Measurements from ENCODE around the gene HRH1.
"Not testable (repeated sequence)": the region's sequence is repeated elsewhere in the genome, so short reads cannot be mapped to it uniquely, and the experiment has no call there.

Gene HRH1

DNA sequence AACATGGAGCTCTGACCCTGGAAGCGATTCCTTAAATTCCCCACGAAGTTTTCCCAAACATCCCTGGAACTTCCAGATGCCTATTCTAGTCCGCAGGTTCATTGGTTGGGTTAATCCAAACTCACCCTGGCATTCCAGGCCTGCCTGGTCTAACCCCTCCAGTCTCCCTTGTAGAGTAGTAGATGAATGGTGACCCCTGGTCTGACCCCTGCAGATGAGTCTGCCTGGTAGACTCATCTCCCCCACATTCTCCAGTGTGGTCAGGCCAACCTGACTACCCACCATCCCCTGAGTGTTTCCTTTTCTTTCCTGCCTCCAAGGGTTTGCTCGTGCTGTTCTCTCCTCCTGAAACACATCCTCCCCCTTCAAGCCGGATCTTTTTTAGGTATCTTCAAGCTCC is 10.8 kb upstream of the HRH1 start:
- DNase-seq = no peak

DNA sequence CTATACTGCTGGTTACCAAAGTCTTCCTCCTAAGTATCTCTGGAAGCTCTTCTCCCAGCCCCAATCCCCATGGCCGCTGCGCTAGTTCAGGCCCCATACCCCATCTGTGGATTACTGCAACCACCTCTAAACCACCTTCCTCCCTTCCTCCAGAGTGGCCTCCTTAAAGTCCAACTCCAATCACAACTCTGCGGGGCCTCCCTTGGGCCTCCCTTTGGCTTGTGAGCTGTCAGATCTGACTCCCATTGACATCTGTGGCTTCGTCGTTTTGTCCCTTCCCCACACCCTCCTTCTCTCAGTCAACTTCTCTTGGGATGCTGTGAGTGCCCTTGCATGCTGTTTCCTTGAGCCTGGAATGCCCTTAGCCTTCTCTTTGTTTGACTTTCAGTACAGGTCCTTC is 9.3 kb upstream of the HRH1 start:
- no peak for DNase-seq

DNA sequence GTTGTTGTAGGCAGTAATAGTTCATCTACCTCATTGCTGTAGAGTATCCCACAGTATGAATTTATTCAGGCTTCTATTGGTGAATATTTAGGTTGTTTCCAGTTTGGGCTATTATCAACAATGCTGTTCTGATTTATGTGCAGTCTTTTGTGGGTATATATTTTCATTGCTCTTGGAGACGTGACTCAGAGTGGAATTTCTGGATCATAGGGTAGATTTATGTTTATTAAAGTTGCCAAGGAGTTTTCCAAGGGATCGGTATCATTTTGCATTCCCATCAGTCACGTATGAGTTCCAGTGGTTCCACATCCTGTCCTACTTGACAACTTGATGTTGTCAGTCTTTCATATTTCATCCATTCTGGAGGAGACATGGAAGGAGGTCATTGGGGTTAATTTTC is 8.4 kb upstream of the HRH1 start:
- no peak for DNase-seq

GRCh38 chr3:11146773-11147660 is 7.3 kb upstream of the HRH1 start:
- DNase-seq = no peak

DNA sequence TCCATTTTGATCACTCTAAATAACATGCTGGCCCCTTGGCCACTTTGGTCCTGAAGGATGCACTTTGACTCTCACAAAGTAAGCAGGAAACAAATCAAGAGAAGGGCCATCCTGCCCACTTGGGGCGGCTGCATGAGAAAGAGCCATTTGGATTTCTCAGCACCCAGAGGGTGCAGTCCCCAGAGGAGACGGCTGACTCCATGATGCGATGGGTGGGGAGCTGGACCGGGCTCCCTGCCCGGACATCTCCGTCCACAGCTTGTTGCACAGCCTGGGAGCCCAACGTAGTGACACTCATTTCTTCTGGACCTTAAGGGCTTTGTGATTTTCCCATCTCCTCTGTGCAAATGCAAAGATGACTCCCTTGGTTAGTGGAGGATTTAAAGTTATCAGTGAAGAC is 4.0 kb upstream of the HRH1 start:
- DNase-seq = no peak

GRCh38 chr3:11152301-11152700 is 2.0 kb upstream of the HRH1 start:
- no peak for DNase-seq

- no peak for DNase-seq
Observed at GRCh38 chr3:11154953-11155325, 646 bp downstream of the HRH1 start.

DNA sequence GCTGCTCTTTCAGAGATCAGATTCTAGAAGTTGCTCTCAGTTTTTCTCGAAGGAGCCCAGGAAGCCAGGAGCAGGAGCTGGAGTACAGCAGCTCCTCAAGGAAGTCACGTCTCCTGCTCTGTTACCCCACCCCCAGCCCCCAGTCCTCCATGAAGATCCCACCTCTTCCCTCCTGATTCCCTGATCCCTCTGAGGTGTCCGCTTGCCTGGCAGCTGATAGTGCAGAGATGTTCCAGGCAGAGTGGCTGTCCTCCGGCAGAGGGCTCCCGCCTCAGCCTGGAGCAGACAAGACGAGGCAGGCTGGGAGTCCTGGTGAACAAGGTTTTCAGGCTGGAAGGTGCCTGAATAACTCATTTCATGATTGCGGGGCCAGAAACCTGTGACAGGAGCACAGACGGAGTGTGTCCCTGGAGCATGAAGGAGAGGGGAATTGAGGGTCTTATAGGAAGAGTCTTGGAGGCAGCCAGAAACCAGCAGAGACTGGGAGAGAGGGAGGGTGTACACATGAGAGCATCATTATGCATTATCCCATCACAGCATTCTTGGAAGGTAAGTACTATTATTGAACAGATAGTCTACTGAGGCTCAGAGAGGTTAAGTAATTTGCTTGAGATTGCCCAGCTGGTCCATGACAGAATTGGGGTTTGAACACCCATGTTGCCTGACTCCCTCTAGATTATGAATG is 1.2 kb downstream of the HRH1 start:
- no peak for DNase-seq

DNA sequence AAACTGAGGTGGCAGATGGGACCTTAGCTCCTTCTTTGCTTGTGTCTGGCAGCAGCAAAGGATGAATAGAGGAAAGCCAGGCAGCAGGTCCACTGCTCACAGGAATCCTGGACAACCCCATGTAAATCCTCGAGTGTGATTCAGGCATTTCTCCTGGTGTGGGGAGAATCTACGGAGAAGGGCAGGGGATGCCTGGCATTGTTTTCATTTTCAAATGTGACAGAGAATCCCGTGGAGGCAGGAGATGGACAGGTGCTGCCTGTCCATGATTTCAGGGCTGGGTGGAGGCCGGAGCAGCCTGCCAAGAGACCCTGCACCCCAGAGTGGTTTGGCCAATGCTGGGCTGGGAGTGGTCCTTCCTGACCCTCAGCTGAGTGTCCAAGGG is 1.7 kb downstream of the HRH1 start:
- no peak for DNase-seq

- DNase-seq = no peak
Observed at GRCh38 chr3:11157421-11157820, 3.1 kb downstream of the HRH1 start.

DNA sequence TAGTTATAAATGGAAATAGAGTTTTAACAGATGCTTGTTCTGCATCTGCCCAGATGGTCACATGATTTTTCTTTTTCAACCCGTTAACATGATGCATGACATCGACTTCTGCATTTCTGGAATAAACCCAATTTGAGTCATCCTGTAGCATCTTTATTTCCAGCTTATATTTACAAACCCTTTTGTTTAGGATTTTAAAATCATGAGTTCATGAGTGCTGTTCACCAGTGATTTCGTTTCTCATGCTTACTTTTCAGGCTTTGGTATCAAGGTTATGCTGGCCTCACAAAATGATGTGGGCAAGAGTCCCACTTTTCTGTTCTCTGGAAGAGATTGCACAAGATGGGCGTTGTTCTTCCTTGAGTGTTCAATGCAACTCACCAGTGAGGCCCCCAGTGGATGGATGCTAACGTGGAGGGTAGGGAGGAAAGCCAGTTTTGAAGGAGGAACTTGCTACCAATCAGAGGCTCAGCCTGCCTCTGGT is 5.2 kb downstream of the HRH1 start:
- DNase-seq = no peak

DNA sequence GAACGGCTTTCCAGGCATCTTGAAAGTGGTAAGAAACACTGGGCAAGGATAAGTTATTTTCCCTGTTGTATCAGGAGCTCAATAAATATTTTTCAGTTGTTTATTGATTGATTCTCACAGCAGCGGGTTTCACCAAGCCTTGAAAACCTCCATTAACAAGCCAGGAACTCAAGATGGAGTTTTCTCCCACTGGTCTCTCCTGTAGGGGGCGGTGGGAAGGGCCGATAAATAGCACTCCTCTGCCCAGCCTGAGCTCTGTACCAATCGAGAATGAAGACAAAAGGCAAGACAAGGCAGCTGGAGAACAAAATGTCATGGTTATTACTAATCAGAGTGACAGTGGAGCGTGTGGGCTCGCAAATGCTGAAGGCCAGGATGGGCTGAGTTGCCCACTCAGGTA is 7.4 kb downstream of the HRH1 start:
- no peak for DNase-seq

DNA sequence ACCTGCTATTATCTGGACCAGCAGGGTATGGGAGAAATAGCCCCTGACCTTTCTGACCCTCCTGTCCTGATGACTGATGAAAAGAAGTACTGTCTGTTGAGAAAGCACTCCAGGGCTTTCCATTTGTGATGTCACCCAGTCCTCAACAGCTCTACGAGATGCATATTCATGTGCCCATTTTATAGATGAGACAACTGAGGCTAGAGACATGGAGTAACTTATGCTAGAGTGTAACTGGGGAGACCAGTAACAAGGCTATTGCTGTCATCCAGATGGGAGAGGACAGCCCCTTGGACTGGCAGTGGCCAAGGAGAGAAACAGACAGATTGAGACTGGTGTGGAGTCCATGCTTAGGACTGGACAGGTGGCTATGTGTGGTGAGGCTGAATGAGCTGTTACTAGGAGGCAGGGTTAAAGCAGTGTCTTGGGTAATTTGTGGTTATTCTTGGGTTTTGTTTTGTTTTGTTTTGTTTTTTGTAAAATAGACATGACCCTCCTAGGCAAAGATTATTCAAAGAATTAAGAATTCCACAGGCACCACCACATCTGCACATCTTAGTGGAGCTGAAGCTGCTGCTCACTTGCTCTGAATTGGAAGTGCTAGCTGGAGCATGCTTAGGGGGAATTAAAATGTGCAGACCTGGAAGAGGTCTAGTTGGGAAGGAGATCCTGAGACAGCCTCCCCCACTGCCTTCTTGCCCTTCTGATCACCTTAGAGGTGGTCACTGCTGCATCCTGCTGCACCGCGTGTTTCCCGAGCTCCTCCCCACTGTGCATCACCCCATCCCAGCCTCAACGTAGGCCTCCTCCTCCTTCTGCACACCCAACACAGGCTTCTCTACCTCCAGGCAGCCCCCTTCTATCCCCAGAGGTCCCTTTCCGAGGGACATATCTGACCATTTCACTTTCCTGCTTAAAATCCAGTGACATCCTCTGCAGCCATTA is 8.4 kb downstream of the HRH1 start:
- no peak for DNase-seq

DNA sequence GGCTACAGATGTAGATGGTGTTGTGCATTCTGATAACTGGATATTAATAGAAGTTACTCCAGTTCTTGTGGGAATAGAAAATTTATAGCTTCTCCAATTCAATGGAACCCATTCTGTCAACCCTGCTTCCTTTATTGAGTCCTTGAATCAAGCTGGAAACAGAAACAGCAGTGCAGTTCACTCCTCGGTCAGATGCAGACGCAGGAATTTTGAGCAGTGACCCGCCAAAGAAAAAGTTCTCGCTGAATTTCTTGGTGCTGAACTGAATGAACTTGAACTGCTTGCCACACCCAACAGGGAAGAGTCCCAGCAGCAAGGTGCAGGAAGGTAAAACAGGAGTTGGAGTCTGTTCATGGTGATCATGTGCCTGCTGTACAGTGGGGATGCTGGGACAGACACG is 10.3 kb downstream of the HRH1 start:
- DNase-seq = no peak

DNA sequence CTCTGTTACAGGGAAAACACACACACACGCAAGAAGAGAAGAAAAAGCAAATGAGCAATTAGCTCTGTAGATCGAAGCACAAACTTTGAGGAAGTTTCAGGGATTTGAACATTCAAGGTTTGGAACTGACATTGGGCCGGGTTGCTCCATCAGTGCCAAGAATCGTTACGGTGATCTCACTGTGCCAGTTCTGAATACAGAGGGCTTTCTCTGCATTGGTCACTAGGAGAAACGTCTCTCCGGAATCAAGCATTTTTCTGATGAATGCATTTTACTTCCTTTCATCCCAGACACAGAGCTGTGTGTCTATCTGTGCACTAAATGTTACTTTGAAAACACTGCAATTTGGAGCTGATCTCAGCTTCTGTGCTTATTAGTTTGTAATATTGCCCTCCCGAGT is 11.2 kb downstream of the HRH1 start:
- DNase-seq = no peak

DNA sequence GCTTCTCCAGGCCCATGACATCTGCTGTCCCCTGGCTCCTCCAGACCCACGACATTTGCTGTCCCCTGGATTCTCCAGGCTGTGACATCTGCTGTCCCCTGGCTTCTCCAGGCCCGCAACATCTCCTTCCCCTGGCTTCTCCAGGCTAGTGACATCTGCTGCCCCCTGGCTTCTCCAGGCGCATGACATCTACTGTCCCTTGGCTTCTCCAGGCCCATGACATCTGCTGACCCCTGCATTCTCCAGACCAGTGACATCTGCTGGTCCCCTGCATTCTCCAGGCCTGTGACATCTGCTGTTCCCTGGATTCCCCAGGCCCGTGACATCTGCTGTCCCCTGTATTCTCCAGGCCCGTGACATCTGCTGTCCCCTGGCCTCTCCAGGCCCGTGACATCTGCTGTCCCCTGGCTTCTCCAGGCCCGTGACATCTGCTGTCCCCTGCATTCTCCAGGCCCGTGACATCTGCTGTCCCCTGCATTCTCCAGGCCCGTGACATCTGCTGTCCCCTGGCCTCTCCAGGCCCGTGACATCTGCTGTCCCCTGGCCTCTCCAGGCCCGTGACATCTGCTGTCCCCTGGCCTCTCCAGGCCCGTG is 12.6 kb downstream of the HRH1 start:
- DNase-seq = not testable (repeated sequence)

DNA sequence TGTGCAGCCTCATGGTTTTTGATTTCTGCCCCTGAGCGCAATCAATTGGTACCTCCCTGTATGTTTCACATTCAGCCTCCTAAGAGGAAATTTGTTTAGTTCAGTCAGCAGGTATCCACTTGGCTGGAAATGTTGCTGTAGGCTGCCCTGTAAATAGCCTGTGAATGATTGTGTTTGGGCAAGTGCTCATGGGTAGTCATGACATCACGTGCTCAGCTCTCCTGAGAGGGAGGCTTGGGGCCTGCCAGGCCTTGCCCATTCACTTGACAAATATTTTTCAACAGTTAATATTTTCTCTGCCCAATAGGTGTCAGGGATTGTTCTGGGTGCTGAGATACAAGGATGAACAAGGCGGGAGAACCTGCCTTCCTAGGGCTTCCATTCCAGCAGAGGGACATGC is 13.3 kb downstream of the HRH1 start:
- no peak for DNase-seq

- no peak for DNase-seq
Observed at GRCh38 chr3:11168406-11168805, 14.1 kb downstream of the HRH1 start.

DNA sequence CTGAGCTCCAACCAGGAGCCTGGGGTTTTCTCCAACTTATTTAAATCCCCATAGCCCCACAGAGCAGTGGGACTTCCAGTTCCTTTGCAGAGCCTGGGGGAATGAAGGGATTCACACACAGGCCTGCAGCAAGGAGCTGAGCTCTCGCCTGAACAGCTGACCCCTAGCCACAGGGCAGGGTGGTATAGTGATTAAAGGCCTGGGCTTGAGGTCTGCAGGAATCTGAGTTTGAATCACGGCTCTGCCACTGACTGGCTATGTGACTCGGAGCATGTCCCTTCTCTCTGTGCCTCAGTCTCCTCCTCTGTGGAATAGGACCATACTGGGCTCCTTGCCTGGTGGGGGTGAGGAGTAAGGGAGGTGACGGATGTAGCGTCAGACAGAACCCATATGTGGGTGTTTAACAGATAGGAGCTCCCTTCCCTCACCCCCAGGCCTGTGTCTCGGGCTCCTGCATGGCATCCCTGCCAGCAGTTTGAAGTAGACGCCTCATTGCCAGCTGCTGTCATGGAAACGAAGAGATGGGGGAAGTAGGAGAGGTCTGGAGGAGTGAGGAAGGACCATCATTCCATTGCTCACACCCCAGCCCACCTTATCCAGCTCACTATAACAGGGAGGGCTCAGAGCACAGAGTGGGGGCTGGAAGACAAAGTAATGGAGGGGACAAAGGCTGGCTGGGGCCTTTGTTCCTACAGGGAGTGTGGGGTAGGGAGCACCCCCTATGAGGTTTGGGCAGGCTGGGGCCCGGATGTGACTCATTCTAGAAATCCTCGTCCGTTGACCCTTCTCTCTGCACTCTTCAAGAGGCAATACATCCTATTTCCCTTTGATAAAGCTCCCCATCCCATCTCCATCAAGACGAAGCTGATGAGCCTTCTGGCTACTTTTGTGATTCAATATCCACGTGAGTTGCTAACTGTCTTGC is 14.8 kb downstream of the HRH1 start:
- no peak for DNase-seq

DNA sequence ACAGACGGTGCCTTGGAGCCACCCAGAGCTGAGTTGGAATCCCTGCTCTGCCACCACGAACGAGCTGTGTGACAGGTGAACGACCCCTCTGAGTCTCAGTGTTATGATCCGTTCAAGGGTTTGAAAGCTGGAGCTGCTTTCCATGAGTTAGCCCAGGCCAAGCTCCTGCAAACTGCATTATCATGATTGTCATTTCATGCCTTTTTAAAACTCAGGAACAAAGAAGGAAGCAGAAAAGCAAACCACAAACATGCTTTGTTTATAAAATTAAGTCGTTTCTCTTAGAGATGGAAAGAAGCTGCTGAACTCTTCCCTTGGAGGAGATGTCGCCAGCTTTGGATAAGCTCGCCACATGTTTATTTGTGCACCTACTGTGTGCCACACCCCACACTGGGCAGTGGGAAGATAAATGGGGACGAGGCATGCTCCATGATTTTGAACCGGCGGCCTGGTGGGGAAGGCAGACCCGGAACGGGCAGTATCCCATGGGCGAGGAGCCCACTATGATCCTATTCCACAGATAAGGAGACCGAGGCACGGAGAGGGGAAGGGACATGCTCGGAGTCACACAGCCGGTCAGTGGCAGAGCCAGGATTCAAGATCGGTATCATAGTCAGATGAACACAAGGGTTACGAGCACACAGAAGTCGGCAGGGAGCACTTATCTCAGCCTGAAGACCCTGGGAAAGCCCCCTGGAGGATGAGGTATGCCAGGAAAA is 15.9 kb downstream of the HRH1 start:
- no peak for DNase-seq

GRCh38 chr3:11172096-11172690 is 17.9 kb downstream of the HRH1 start:
- no peak for DNase-seq

All from central memory CD4-positive, alpha-beta T cell (primary cell).